ENCODE data around the gene AQR. TPM values are rescaled to one million over a fixed set of nuclear protein-coding genes. Genes with fewer than 3 reads are reported as not detected.

Gene AQR
- total and polyA plus RNA-seq, 10 of the 15 experiments (the other 5 are each of a cell fraction or from before 2014, with no cell fraction given), result 18.2 to 53.5 (median 32.6) TPM

GRCh38 chr15:34988027-34988902, 18.7 kb upstream of the AQR start, which contains the start of gene ZNF770 (continued):
- TF ChIP-seq CEBPZ (IDR thresholded peaks at IDR 0.05; ENCODE audit: low read depth, low read length) (no peak), PKNOX1 (IDR thresholded peaks at IDR 0.05) (peak; percentile 24; the same call in 1 of the 2 replicates), HDAC2 (IDR thresholded peaks at IDR 0.05) (no peak), RELA (IDR thresholded peaks at IDR 0.05; ENCODE audit: borderline replicate concordance, partially characterized antibody) (peak; percentile 91), HDGF (IDR thresholded peaks at IDR 0.05) (no peak), MLLT1 (IDR thresholded peaks at IDR 0.05) (0 out of 2 replicates have a peak, but pooled peaks have one; percentile 31), ZSCAN29 (IDR thresholded peaks at IDR 0.05) (peak; percentile 69), TAF1 (IDR thresholded peaks at IDR 0.05; ENCODE audit: borderline replicate concordance, low read depth, low read length) (peak; percentile 95), BMI1 (IDR thresholded peaks at IDR 0.05; ENCODE audit: borderline replicate concordance) (no peak), MAX (IDR thresholded peaks at IDR 0.05; ENCODE audit: low read depth, low read length) (peak; percentile 44; the same call in 1 of the 2 replicates), ZBTB4 (CRISPR knock-in tag; IDR thresholded peaks at IDR 0.05) (no peak), BCL11A (IDR thresholded peaks at IDR 0.05; ENCODE audit: low read depth, low read length) (no peak; the same call in 1 of the 2 replicates), TCF3 (IDR thresholded peaks at IDR 0.05; ENCODE audit: borderline replicate concordance, insufficient read depth, low read depth, low read length) (peak; percentile 83), RUNX3 (IDR thresholded peaks at IDR 0.05; ENCODE audit: low read length) (peak; percentile 12), PAX5 (IDR thresholded peaks at IDR 0.05; ENCODE audit: borderline replicate concordance, low read depth, low read length) (no peak; the same call in 1 of the 2 replicates), E4F1 (IDR thresholded peaks at IDR 0.05; ENCODE audit: borderline replicate concordance, partially characterized antibody) (no peak), RFX5 (IDR thresholded peaks at IDR 0.05; ENCODE audit: low read depth, low read length) (no peak)

Measured in GM12878 (cell line).